ENCODE results near the gene KIF21A. TPM values are rescaled to one million over a fixed set of nuclear protein-coding genes. Genes with fewer than 3 reads are reported as not detected.

Gene KIF21A
- total RNA-seq, 5 donors from 2014 or later (not counting 1 experiment from before 2014, with no cell fraction given) = 9.9 to 19.6 (median 13.2) TPM

- peak overlapping the region; percentile 42 to 74 for H3K27ac Mint-ChIP-seq
- H3K27me3 Mint-ChIP-seq = no peaks in the 10 kb centered on the region
- Histone ChIP-seq H3K4me3 (ENCODE audit: control insufficient read depth in 1 of 2, extremely low read depth in 1 of 2, low read length in 1 of 2) (no peak overlapping the region), H3K4me1 (ENCODE audit: control insufficient read depth in 1 of 2, extremely low read depth in 1 of 2, insufficient read depth in 2 of 2, low read length in 2 of 2) (peaks cover 0 to 3% of the 10 kb centered on the region in 2 experiments), H3K36me3 (ENCODE audit: control insufficient read depth in 2 of 2, extremely low read depth in 1 of 2, insufficient read depth in 1 of 2, low read length in 1 of 2) (no peaks in the 10 kb centered on the region), H3K27me3 (replicated peaks in 1 of 2; ENCODE audit: control insufficient read depth in 2 of 2, extremely low read depth in 1 of 2, insufficient read depth in 2 of 2, low read length in 1 of 2) (no peaks in the 10 kb centered on the region), H3K27ac (ENCODE audit: low read length) (peak overlapping the region; percentile 40), H3K9me3 (no peaks in the 10 kb centered on the region)
- ATAC-seq (replicated peaks in 1 of 4) (peak in 3 of 4 experiments; percentile 58 to 94 (median 64)), DNase-seq (peak in 6 of 35 experiments; percentile 0 to 45 (median 2))
- H3K4me3 Mint-ChIP-seq = no peak overlapping the region
- H3K36me3 Mint-ChIP-seq = no peaks in the 10 kb centered on the region
- ChIA-PET CTCF (interaction anchor here in 1 of 2 donors (1.5 kb wide), 1 partner anchor 13 kb away, joined by 4 read pairs; no protein-coding TSS in a partner anchor), POLR2A (no interaction called here)
- H3K9me3 Mint-ChIP-seq = no peaks in the 10 kb centered on the region
- H3K4me1 Mint-ChIP-seq = peaks cover 11 to 32% (median 16%) of the 10 kb centered on the region in 3 donors
- WGBS (ENCODE audit: insufficient coverage) = no CpG with 5 or more reads among the region's 2 CpGs
These were observed 70.0 kb downstream of the KIF21A start for GRCh38 chr12:39372929-39373328.

GRCh38 chr12:39372204-39372925 lies 70.6 kb downstream of the KIF21A start:
- H3K27me3 Mint-ChIP-seq = no peaks in the 10 kb centered on the region
- CTCF ChIA-PET = interaction anchor here (0.5 to 1.5 kb wide), 2 partner anchors 12 to 859 kb away, joined by 4 to 8 read pairs; no protein-coding TSS in a partner anchor
- POLR2A ChIA-PET = interaction anchor here in 1 of 2 donors (0.7 kb wide), 1 partner anchor 70 kb away, joined by 3 read pairs; no protein-coding TSS in a partner anchor

GRCh38 chr12:39369756-39370155 lies 73.2 kb downstream of the KIF21A start:
- Histone ChIP-seq H3K4me1 (ENCODE audit: control insufficient read depth in 1 of 2, extremely low read depth in 1 of 2, insufficient read depth in 2 of 2, low read length in 2 of 2) (peaks cover 0 to 3% of the 10 kb centered on the region in 2 experiments), H3K27me3 (replicated peaks in 1 of 2; ENCODE audit: control insufficient read depth in 2 of 2, extremely low read depth in 1 of 2, insufficient read depth in 2 of 2, low read length in 1 of 2) (no peaks in the 10 kb centered on the region), H3K27ac (ENCODE audit: low read length) (no peak overlapping the region), H3K9me3 (no peaks in the 10 kb centered on the region), H3K36me3 (ENCODE audit: control insufficient read depth in 2 of 2, extremely low read depth in 1 of 2, insufficient read depth in 1 of 2, low read length in 1 of 2) (no peaks in the 10 kb centered on the region), H3K4me3 (ENCODE audit: control insufficient read depth in 1 of 2, extremely low read depth in 1 of 2, low read length in 1 of 2) (no peak overlapping the region)
- CTCF ChIA-PET = no interaction called here
- H3K27ac Mint-ChIP-seq = no peak overlapping the region
- no CpG with 5 or more reads among the region's 2 CpGs for WGBS (ENCODE audit: insufficient coverage)
- no peak overlapping the region for H3K4me3 Mint-ChIP-seq
- no peaks in the 10 kb centered on the region for H3K9me3 Mint-ChIP-seq
- H3K36me3 Mint-ChIP-seq = peaks cover 14% of the 10 kb centered on the region
- H3K4me1 Mint-ChIP-seq = peaks cover 10 to 23% (median 11%) of the 10 kb centered on the region in 3 donors
- POLR2A ChIA-PET = interaction anchor here in 1 of 2 donors (0.6 kb wide), 1 partner anchor 12 kb away, joined by 4 read pairs; no protein-coding TSS in a partner anchor
- ATAC-seq (replicated peaks in 1 of 4) (no peak), DNase-seq (no peak)
- no peaks in the 10 kb centered on the region for H3K27me3 Mint-ChIP-seq

More at GRCh38 chr12:39372204-39372925, 70.6 kb downstream of the KIF21A start:
- WGBS (ENCODE audit: insufficient coverage) = 81% methylated on average over 1 of the region's 2 CpGs
- Histone ChIP-seq H3K4me1 (ENCODE audit: control insufficient read depth in 1 of 2, extremely low read depth in 1 of 2, insufficient read depth in 2 of 2, low read length in 2 of 2) (peaks cover 0 to 3% of the 10 kb centered on the region in 2 experiments), H3K36me3 (ENCODE audit: control insufficient read depth in 2 of 2, extremely low read depth in 1 of 2, insufficient read depth in 1 of 2, low read length in 1 of 2) (no peaks in the 10 kb centered on the region), H3K27me3 (replicated peaks in 1 of 2; ENCODE audit: control insufficient read depth in 2 of 2, extremely low read depth in 1 of 2, insufficient read depth in 2 of 2, low read length in 1 of 2) (no peaks in the 10 kb centered on the region), H3K27ac (ENCODE audit: low read length) (peak overlapping the region; percentile 40), H3K4me3 (ENCODE audit: control insufficient read depth in 1 of 2, extremely low read depth in 1 of 2, low read length in 1 of 2) (no peak overlapping the region), H3K9me3 (no peaks in the 10 kb centered on the region)
- DNase-seq (no peak), ATAC-seq (replicated peaks in 1 of 4) (no peak)
- H3K9me3 Mint-ChIP-seq = no peaks in the 10 kb centered on the region
- peak overlapping the region; percentile 42 to 74 for H3K27ac Mint-ChIP-seq
- peaks cover 11 to 31% (median 16%) of the 10 kb centered on the region in 3 donors for H3K4me1 Mint-ChIP-seq
- H3K36me3 Mint-ChIP-seq = no peaks in the 10 kb centered on the region
- H3K4me3 Mint-ChIP-seq = no peak overlapping the region

GRCh38 chr12:39368891-39369290 lies 74.0 kb downstream of the KIF21A start:
- Histone ChIP-seq H3K27ac (ENCODE audit: low read length) (no peak overlapping the region), H3K36me3 (ENCODE audit: control insufficient read depth in 2 of 2, extremely low read depth in 1 of 2, insufficient read depth in 1 of 2, low read length in 1 of 2) (no peaks in the 10 kb centered on the region), H3K4me3 (ENCODE audit: control insufficient read depth in 1 of 2, extremely low read depth in 1 of 2, low read length in 1 of 2) (no peak overlapping the region), H3K9me3 (no peaks in the 10 kb centered on the region), H3K27me3 (replicated peaks in 1 of 2; ENCODE audit: control insufficient read depth in 2 of 2, extremely low read depth in 1 of 2, insufficient read depth in 2 of 2, low read length in 1 of 2) (no peaks in the 10 kb centered on the region), H3K4me1 (ENCODE audit: control insufficient read depth in 1 of 2, extremely low read depth in 1 of 2, insufficient read depth in 2 of 2, low read length in 2 of 2) (peaks cover 0 to 3% of the 10 kb centered on the region in 2 experiments)
- Mint-ChIP-seq H3K27ac (no peak overlapping the region), H3K36me3 (peaks cover 22% of the 10 kb centered on the region), H3K4me3 (no peak overlapping the region), H3K9me3 (no peaks in the 10 kb centered on the region), H3K27me3 (no peaks in the 10 kb centered on the region), H3K4me1 (peaks cover 10 to 22% (median 11%) of the 10 kb centered on the region in 3 donors)
- POLR2A ChIA-PET = no interaction called here
- no peak for ATAC-seq (replicated peaks in 1 of 4)
- no peak for DNase-seq
- CTCF ChIA-PET = interaction anchor here in 1 of 2 donors (0.6 kb wide), 1 partner anchor 249 kb away, joined by 5 read pairs; no protein-coding TSS in a partner anchor
- no CpG with 5 or more reads among the region's 2 CpGs for WGBS (ENCODE audit: insufficient coverage)

- no CpG with 5 or more reads among the region's 1 CpG for WGBS (ENCODE audit: insufficient coverage)
- no peak overlapping the region for H3K27ac ChIP-seq (ENCODE audit: low read length)
- no peaks in the 10 kb centered on the region for H3K36me3 ChIP-seq (ENCODE audit: control insufficient read depth in 2 of 2, extremely low read depth in 1 of 2, insufficient read depth in 1 of 2, low read length in 1 of 2)
- ATAC-seq (replicated peaks in 1 of 4) = no peak
- no peak overlapping the region for H3K4me3 ChIP-seq (ENCODE audit: control insufficient read depth in 1 of 2, extremely low read depth in 1 of 2, low read length in 1 of 2)
- CTCF ChIA-PET = no interaction called here
- Mint-ChIP-seq H3K27ac (no peak overlapping the region), H3K36me3 (peaks cover 22% of the 10 kb centered on the region), H3K9me3 (no peaks in the 10 kb centered on the region), H3K4me1 (peaks cover 5 to 17% (median 6%) of the 10 kb centered on the region in 3 donors), H3K4me3 (no peak overlapping the region), H3K27me3 (no peaks in the 10 kb centered on the region)
- peaks cover 0 to 3% of the 10 kb centered on the region in 2 experiments for H3K4me1 ChIP-seq (ENCODE audit: control insufficient read depth in 1 of 2, extremely low read depth in 1 of 2, insufficient read depth in 2 of 2, low read length in 2 of 2)
- POLR2A ChIA-PET = no interaction called here
- no peaks in the 10 kb centered on the region for H3K9me3 ChIP-seq
- H3K27me3 ChIP-seq (replicated peaks in 1 of 2; ENCODE audit: control insufficient read depth in 2 of 2, extremely low read depth in 1 of 2, insufficient read depth in 2 of 2, low read length in 1 of 2) = no peaks in the 10 kb centered on the region
- no peak for DNase-seq
These were observed 74.8 kb downstream of the KIF21A start for GRCh38 chr12:39368096-39368495.

GRCh38 chr12:39367494-39367893 lies 75.4 kb downstream of the KIF21A start:
- POLR2A ChIA-PET = no interaction called here
- no peaks in the 10 kb centered on the region for H3K9me3 Mint-ChIP-seq
- H3K27me3 Mint-ChIP-seq = no peaks in the 10 kb centered on the region
- Histone ChIP-seq H3K9me3 (no peaks in the 10 kb centered on the region), H3K27ac (ENCODE audit: low read length) (no peak overlapping the region), H3K4me1 (ENCODE audit: control insufficient read depth in 1 of 2, extremely low read depth in 1 of 2, insufficient read depth in 2 of 2, low read length in 2 of 2) (peaks cover 0 to 3% of the 10 kb centered on the region in 2 experiments), H3K4me3 (ENCODE audit: control insufficient read depth in 1 of 2, extremely low read depth in 1 of 2, low read length in 1 of 2) (no peak overlapping the region), H3K36me3 (ENCODE audit: control insufficient read depth in 2 of 2, extremely low read depth in 1 of 2, insufficient read depth in 1 of 2, low read length in 1 of 2) (no peaks in the 10 kb centered on the region), H3K27me3 (replicated peaks in 1 of 2; ENCODE audit: control insufficient read depth in 2 of 2, extremely low read depth in 1 of 2, insufficient read depth in 2 of 2, low read length in 1 of 2) (no peaks in the 10 kb centered on the region)
- H3K36me3 Mint-ChIP-seq = peaks cover 22% of the 10 kb centered on the region
- no peak for DNase-seq
- peaks cover 0 to 12% (median 0%) of the 10 kb centered on the region in 3 donors for H3K4me1 Mint-ChIP-seq
- ATAC-seq (replicated peaks in 1 of 4) = no peak
- no peak overlapping the region for H3K4me3 Mint-ChIP-seq
- no peak overlapping the region for H3K27ac Mint-ChIP-seq
- CTCF ChIA-PET = no interaction called here
